Loucy (cell line): ENCODE measurements around the gene CDC20B.

ENCODE experiments used
- CTCF ChIP-seq: fragments of 200-600 bp; sonication (generic); conservative IDR thresholded peaks from 2 replicates; pipeline ENCODE4 v1.5.1; 2014; ENCODE audit warnings: mild to moderate bottlenecking, antibody characterized with exemption, low read length
- EZH2phosphoT487 ChIP-seq: fragments of 200-600 bp; IDR thresholded peaks from 2 replicates; pipeline ENCODE4 v1.6.1; 2018; ENCODE audit warnings: antibody characterized with exemption, mild to moderate bottlenecking, moderate library complexity, borderline replicate concordance

GRCh38 chr5:55187370-55187769, 14.4 kb upstream of the CDC20B start:
- TF ChIP-seq CTCF (peak; percentile 58), EZH2phosphoT487 (no peak)
